OCI-LY3 (cell line): Measurements from ENCODE around the gene SLC17A6.

Source experiments
- EZH2phosphoT487 ChIP-seq: fragments of 200-600 bp; shearing (Covaris generic); IDR thresholded peaks from 2 replicates; pipeline ENCODE4 v1.6.1; 2018; ENCODE audit warnings: antibody characterized with exemption, mixed run types, low read depth
- TF ChIP-seq, protein P1 (sequence below): fragments of 200-600, 300-600 bp; sonication (generic); IDR thresholded peaks from 2 replicates; pipeline ENCODE4 v1.5.1; 2014; ENCODE audit warnings: antibody characterized with exemption, low read length, low read depth

GRCh38 chr11:22331771-22332170 is 6.4 kb upstream of the SLC17A6 start:
- TF ChIP-seq, protein P1, sequence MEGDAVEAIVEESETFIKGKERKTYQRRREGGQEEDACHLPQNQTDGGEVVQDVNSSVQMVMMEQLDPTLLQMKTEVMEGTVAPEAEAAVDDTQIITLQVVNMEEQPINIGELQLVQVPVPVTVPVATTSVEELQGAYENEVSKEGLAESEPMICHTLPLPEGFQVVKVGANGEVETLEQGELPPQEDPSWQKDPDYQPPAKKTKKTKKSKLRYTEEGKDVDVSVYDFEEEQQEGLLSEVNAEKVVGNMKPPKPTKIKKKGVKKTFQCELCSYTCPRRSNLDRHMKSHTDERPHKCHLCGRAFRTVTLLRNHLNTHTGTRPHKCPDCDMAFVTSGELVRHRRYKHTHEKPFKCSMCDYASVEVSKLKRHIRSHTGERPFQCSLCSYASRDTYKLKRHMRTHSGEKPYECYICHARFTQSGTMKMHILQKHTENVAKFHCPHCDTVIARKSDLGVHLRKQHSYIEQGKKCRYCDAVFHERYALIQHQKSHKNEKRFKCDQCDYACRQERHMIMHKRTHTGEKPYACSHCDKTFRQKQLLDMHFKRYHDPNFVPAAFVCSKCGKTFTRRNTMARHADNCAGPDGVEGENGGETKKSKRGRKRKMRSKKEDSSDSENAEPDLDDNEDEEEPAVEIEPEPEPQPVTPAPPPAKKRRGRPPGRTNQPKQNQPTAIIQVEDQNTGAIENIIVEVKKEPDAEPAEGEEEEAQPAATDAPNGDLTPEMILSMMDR: peak; percentile 50
- TF ChIP-seq EZH2phosphoT487: no peak
